Mucosa of rectum (tissue), 2 donors: ENCODE data around the gene MMRN2.
"Not testable (repeated sequence)": the region's sequence is repeated elsewhere in the genome, so short reads cannot be mapped to it uniquely, and the experiment has no call there.

Experiments used
- H3K27ac ChIP-seq, 2 donors: one replicate each; pipeline ENCODE4 v1.7.0; 2013; ENCODE audit warnings: inconsistent platforms in 2 of 2, low read depth in 2 of 2, low read length in 2 of 2
- H3K27me3 ChIP-seq, 2 donors: one replicate each; pipeline ENCODE4 v1.7.0; 2013; ENCODE audit warnings: low read length in 2 of 2; ENCODE audit not compliant: control insufficient read depth in 2 of 2, insufficient read depth in 2 of 2
- H3K36me3 ChIP-seq, 2 donors: one replicate each; pipeline ENCODE4 v1.7.0; 2013; ENCODE audit warnings: low read length in 2 of 2; ENCODE audit not compliant: control insufficient read depth in 2 of 2, insufficient read depth in 2 of 2
- H3K4me1 ChIP-seq, 2 donors: one replicate each; pipeline ENCODE4 v1.7.0; 2013; ENCODE audit warnings: low read length in 2 of 2, mild to moderate bottlenecking in 1 of 2; ENCODE audit not compliant: control insufficient read depth in 2 of 2, insufficient read depth in 2 of 2
- H3K4me3 ChIP-seq, 2 donors: one replicate each; pipeline ENCODE4 v1.7.0; 2013; ENCODE audit warnings: low read length in 2 of 2
- H3K9ac ChIP-seq, 2 donors: one replicate each; pipeline ENCODE4 v1.7.0; 2013; ENCODE audit warnings: low read length in 2 of 2, low read depth in 1 of 2, mild to moderate bottlenecking in 1 of 2
- H3K9me3 ChIP-seq, 2 donors: one replicate each; pipeline ENCODE4 v1.7.0; 2013; ENCODE audit warnings: low read length in 2 of 2; ENCODE audit not compliant: control insufficient read depth in 2 of 2
- donor health status: healthy.
- donor health status: Normal muscosa, but diverticular disease.

The MMRN2 gene

DNA sequence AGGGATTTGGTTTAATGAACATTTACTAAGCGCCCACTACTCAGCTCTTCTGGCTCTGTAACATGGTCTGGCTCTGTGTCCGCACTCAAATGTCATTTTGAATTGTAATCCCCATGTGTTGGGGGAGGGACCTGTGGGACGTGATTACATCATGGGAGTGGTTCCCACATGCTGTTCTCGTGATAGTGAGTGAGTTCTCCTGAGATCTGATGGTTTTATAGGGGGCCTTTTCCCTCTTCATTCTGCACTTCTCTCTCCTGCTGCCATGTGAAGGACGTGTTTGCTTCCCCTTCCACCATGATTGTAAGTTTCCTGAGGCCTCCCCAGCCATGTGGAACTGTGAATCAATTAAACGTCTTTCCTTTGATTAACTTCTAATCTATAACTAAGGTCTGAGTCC is 23.6 kb upstream of the MMRN2 start:
- peaks cover 8 to 13% of the 10 kb centered on the region in 2 donors for H3K4me1 ChIP-seq
- H3K9ac ChIP-seq, H3K27me3 ChIP-seq, H3K36me3 ChIP-seq, H3K9me3 ChIP-seq, H3K27ac ChIP-seq, H3K4me3 ChIP-seq: not testable (repeated sequence)

DNA sequence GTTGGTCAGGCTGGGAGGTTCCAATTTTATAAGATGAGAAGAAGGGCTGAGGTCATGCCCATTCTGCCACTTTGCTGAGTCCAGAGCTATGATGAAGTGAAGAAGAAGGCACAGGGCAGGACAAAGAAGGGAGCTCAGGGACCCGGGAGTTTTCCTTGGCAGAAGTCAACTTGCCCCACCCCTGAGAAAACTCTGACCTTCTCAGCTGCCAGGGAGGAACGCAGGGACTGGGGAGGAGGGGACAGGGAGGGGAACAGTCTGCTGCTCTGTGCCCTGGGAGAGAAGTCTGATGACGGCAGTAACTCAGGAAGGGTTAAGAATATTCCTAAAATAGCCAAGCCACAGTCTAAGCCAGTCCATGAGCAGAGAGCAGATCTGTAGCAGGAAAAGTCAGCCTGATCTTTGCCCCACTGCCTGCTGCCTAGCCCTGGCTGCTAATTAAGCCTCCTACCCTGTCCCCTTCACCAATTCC is 22.6 kb upstream of the MMRN2 start:
- H3K4me3 ChIP-seq: no peak overlapping the region
- H3K27me3 ChIP-seq: no peaks in the 10 kb centered on the region
- H3K27ac ChIP-seq: peak overlapping the region; percentile 3 to 72
- peaks cover 8 to 13% of the 10 kb centered on the region in 2 donors for H3K4me1 ChIP-seq
- H3K9me3 ChIP-seq: no peaks in the 10 kb centered on the region
- no peaks in the 10 kb centered on the region for H3K36me3 ChIP-seq
- H3K9ac ChIP-seq: no peak overlapping the region

DNA sequence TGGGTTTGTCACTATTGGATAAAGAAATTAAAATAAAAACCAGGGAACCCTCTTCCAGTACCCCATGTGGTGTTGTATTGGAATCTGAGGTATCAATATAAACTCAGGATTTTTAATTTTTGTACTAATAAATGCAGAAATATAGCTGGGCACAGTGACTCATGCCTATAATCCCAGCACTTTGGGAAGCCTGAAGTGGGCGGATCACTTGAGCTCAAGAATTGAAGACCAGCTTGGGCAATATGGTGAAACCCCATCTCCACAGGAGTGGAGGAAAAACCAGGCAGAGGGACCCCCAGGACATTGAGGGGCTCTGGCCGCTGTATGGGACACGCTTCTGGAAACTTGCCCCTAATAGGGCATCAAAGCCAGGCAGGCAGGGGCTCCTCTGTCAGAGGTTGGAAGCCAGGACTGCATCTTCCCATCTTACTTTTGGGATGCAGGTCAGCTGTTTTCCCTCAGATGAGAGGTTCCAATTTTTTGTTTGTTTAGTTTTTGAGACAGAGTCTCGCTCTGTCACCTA is 21.9 kb upstream of the MMRN2 start:
- peaks cover 8 to 13% of the 10 kb centered on the region in 2 donors for H3K4me1 ChIP-seq
- H3K4me3 ChIP-seq: no peak overlapping the region
- H3K27ac ChIP-seq: peak overlapping the region in 1 of 2 donors; percentile 3
- H3K27me3 ChIP-seq: no peaks in the 10 kb centered on the region
- no peaks in the 10 kb centered on the region for H3K9me3 ChIP-seq
- no peak overlapping the region for H3K9ac ChIP-seq
- no peaks in the 10 kb centered on the region for H3K36me3 ChIP-seq

DNA sequence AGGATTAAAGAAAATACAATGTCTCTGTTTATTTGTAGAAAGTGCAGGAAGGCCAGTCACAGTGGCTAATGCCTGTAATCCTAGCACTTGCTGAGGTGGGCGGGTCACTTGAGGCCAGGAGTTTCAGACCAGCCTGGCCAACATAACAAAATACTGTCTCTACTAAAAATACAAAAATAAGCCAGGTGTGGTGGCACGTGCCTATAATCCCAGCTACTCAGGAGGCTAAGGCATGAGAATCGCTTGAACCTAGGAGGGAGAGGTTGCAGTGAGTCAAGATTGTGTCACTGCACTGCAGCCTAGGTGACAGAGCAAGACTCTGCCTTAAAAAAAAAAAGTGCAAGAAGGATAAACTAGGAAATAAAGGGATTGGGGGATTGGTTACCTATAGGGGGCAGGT is 21.0 kb upstream of the MMRN2 start:
- H3K36me3 ChIP-seq, H3K4me3 ChIP-seq, H3K9me3 ChIP-seq, H3K27ac ChIP-seq, H3K9ac ChIP-seq, H3K27me3 ChIP-seq: not testable (repeated sequence)
- H3K4me1 ChIP-seq: peaks cover 8 to 13% of the 10 kb centered on the region in 2 donors

DNA sequence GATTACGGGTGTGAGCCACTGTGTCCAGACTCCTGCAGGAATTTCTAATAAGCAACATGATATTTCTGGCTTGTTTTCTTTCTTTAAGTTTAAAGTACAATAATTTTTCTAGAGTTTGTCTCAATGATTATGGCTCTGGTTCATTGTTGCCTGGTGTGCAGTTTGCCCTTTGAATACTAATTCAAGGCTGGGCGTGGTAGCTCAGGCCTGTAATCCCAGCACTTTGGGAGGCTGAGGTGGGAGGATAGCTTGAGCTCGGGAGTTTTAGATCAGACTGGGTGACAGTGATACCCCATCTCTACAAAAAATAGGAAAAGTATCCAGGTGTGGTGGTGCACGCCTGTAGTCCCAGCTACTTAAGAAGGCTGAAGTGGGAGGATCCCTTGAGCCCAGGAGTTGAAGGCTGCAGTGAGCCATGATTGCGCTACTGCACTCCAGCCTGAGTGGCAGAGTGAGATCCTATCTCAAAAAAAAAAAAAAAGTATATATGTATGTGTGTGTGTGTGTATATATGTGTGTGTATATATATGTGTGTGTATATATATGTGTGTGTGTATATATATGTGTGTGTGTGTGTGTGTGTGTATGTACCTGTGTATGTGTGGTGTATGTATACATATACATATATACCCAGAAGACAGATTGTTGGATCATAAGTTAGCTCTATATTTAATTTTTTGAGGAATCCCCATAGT is 19.1 kb upstream of the MMRN2 start:
- Histone ChIP-seq H3K27ac (peak overlapping the region in 1 of 2 donors; percentile 9), H3K36me3 (no peaks in the 10 kb centered on the region), H3K9me3 (no peaks in the 10 kb centered on the region), H3K4me1 (peaks cover 12 to 19% of the 10 kb centered on the region in 2 donors), H3K9ac (no peak overlapping the region), H3K4me3 (no peak overlapping the region), H3K27me3 (no peaks in the 10 kb centered on the region)

DNA sequence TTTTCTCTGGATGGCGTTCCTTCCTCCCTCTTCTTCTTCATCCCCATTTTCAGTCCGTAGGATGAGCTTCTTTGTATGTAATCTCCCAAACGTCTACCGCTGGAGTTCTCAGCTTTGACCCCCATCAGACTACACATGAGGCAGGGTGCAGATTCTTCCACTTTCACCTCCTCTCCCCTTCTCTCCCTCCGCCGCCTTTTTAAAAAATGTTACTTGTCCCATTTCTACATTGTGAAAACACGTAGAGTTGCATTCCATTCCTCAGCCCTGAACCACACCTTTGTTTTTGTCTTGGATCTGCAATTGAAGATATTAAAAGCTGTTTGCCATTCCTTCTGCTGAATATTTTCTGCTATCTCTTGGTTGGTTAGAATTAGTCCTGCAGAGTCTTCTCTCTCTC is 17.1 kb upstream of the MMRN2 start:
- no peaks in the 10 kb centered on the region for H3K9me3 ChIP-seq
- H3K36me3 ChIP-seq: no peaks in the 10 kb centered on the region
- no peak overlapping the region for H3K4me3 ChIP-seq
- no peak overlapping the region for H3K9ac ChIP-seq
- H3K27me3 ChIP-seq: no peaks in the 10 kb centered on the region
- H3K4me1 ChIP-seq: peaks cover 18 to 26% of the 10 kb centered on the region in 2 donors
- no peak overlapping the region for H3K27ac ChIP-seq

DNA sequence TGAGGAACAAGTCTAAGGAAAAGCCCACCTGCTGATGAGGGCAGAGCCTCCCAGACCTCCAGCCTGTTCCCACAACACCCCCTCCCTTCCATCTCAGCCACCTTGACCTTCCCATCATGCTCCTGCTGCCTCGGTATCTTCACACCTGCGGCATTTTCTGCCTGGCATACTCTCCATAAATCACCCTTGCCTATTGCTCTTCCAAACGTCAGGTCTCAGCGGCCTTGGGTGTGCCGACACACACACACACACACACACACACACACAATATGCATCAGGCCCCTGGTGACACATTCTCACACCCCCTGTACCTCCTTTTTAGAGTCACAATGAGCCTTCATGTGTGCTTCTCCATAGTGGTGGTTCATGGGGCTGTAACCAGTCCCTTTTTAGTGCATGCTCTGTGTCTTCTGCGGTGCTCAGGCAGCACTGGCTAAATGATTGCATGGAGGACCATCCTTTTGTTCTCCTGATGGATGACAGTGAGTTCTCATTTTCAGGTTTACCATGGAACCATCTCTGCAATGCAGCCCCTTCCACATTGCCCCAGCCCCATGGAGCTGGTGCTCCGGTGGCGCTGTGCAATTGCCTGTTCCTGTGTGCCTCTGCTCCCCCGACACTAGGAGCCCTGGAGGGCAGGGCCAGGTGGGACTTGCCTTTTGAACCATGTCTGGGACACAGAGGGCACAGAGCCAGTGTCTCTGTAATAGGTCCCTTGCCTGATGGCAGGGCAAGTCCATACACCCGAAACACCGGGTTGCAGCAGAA is 15.4 kb upstream of the MMRN2 start:
- no peak overlapping the region for H3K27ac ChIP-seq
- H3K27me3 ChIP-seq: no peaks in the 10 kb centered on the region
- H3K36me3 ChIP-seq: no peaks in the 10 kb centered on the region
- H3K9me3 ChIP-seq: no peaks in the 10 kb centered on the region
- no peak overlapping the region for H3K9ac ChIP-seq
- no peak overlapping the region for H3K4me3 ChIP-seq
- peaks cover 31 to 39% of the 10 kb centered on the region in 2 donors for H3K4me1 ChIP-seq

DNA sequence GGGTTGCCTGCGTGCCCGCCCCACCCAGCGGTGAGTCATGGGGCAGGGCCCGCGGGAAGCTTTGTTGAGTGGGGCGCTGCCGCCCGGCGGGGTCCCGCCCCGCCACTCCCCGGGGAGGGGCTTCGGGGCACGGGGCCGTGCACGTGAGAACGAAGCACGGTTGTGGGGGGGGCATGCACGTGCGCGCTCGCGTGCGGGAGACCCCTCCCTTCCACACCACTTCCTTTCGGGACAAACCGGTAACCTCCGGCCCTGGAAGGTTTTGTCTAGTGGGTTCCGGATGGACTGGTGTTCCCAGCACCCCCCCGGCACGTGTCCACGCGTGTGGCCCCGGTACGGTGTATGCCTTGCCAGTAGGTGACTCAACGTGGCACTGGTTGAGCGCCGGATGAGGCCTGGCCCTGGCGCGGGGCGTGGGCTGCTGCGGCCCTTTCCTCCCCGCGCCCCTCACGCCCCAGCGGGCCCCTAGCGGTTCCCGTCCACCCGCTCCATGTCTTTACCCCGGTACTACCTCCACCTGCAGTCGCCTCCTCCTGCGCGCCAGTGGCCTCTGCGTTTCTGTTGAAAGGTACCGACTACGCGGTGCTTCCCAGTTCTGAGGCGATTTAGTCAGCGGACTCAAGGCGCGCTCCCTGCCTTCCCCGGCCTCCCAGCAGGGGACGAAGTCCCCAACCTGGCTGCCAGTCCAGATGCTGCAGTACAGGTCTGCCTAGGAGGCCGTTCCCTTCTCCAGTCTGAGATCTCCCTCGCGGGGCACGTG is 14.0 kb upstream of the MMRN2 start:
- no peaks in the 10 kb centered on the region for H3K36me3 ChIP-seq
- H3K4me3 ChIP-seq: peak overlapping the region; percentile 73 to 76
- peaks cover 42 to 52% of the 10 kb centered on the region in 2 donors for H3K4me1 ChIP-seq
- H3K9ac ChIP-seq: peak overlapping the region; percentile 76 to 92
- no peaks in the 10 kb centered on the region for H3K9me3 ChIP-seq
- peak overlapping the region; percentile 87 to 89 for H3K27ac ChIP-seq
- no peaks in the 10 kb centered on the region for H3K27me3 ChIP-seq

DNA sequence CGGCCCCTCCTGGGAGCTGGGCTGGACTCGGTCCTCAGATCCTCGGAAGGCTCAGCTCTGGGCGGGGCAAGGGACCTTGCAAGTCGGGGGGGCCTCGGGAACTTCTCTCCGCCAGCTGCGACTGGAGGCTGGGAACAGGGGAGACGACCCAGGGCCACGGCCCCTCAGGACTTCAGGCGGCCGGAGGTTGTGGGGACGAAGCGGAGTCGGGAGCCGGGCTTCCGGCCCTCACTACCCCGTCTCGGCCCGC is 13.5 kb upstream of the MMRN2 start:
- peak overlapping the region; percentile 73 to 76 for H3K4me3 ChIP-seq
- H3K27ac ChIP-seq: peak overlapping the region; percentile 87 to 89
- H3K4me1 ChIP-seq: peaks cover 42 to 52% of the 10 kb centered on the region in 2 donors
- no peaks in the 10 kb centered on the region for H3K36me3 ChIP-seq
- no peaks in the 10 kb centered on the region for H3K9me3 ChIP-seq
- peak overlapping the region; percentile 76 to 92 for H3K9ac ChIP-seq
- no peaks in the 10 kb centered on the region for H3K27me3 ChIP-seq
